HG03097 (cell line): Measurements from ENCODE around the gene C4BPB.

Source experiments
- ATAC-seq: cut with Tn5 transposase; IDR thresholded peaks from one replicate; pipeline ENCODE4 v1.9.1; 2021; ENCODE audit not compliant: unreplicated experiment, low FRiP score

The C4BPB gene

GRCh38 chr1:207058878-207059867, 29.5 kb upstream of the C4BPB start:
- no peak for ATAC-seq

DNA sequence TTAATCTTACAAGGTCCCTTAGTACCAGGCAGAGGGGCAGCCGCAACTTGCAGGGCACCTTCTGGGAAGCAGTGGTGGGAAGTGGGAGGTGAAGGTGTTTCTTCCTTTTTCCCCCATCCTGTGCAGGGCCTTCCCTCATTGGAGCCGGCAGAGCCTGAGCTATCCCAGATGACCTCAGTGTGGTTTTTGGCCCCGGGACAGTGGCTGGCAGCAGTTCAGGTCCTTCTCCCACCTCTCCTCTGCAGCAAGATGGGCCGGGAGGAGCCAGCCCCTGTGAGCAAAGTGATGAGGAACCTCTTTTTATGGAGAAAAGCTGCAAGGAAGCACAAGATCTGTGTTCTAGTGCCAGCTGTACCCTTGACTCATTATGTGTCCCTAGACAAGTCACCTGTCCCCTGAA, 28.8 kb upstream of the C4BPB start:
- ATAC-seq, result no peak

DNA sequence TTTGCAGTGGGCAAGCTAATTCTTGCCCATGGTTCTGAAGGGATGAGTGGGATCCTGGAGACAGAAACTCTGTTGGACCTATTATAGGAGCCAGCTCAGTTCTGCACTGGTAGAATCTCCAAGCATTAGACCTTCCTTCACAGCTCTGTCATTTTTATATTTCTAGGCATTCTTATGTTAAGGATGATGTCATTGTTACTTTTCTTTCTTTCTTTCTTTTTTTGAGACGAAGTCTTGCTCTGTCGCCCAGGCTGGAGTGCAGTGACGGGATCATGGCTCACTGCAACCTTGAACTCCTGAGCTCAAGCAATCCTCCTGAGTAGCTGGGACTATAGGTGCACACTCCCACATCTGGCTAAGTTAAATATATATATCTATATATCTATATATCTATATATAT, 28.1 kb upstream of the C4BPB start:
- no peak for ATAC-seq

DNA sequence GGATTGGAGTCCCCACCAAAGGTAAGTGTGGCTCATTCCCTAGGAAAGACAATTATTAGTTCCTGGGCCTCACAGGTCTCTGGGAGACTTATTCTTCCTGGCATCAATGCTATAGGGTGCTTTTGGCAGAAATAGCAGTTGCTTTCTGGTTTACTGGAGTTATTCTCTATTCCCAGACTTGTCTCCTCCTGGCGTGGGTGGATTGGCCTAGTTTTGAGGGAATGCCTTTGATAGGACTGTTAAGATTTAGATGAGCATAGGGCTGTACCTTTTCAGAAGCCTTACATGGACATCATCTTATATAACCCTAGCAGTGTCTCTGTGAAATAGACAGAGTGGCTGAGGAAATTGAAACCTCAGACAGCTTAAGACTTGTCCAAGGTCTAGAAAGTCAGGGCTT, 26.6 kb upstream of the C4BPB start:
- no peak for ATAC-seq

DNA sequence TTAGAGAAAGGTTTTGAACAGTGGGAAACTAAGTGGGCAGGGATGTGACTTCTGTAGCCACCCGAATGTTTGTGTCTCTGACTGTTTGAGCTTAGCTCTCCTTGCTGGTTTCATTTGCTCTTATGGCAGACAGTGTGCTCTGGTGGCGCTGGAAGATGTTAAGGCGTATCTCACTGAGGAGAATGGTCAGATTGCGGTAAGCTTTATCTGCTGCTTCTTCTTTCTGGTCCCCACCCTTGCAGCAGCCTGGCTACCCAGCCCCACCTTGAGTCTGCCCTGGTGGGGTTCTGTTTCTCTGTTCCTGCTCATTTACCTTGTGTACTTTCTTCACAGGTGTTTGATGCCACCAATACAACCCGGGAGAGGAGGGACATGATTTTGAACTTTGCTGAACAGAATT, 25.6 kb upstream of the C4BPB start:
- no peak for ATAC-seq

DNA sequence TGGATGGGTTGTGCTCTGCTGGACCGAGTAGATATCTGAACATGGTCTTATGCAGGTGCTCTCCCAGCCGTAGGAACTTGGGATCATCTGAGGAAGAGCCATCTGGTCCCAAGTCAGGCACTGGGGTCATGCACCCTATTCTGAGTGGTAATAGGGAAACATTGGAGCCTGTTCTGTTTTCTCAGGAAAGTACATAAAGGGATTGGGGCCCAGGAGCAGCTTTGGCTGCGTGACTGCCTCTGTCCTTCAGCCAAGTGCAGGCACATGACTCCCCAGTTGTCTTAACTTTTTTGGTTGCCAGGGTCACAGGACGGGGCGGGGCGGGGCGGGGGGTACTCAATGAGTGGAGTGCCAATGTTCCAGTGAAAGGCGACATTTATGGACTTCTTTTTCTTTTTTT, 24.1 kb upstream of the C4BPB start:
- ATAC-seq, result no peak

DNA sequence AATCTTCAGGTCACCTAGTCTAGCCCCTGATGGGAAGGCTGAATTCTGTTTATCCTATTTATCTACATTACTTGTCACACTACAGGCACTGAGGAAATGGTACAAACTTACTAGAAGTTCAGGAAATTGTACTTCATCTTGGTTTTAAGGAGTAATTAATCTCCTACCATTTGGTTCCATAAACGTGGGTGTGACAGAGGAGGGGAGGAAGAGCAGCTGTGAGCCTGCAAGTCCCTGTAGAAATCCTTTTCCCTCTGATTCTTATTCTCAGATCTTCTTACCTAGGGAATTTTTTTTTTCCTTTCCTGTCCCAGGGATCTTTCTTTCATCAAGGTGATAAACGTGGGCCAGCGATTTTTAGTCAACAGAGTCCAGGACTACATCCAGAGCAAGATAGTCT, 21.5 kb upstream of the C4BPB start:
- no peak for ATAC-seq

DNA sequence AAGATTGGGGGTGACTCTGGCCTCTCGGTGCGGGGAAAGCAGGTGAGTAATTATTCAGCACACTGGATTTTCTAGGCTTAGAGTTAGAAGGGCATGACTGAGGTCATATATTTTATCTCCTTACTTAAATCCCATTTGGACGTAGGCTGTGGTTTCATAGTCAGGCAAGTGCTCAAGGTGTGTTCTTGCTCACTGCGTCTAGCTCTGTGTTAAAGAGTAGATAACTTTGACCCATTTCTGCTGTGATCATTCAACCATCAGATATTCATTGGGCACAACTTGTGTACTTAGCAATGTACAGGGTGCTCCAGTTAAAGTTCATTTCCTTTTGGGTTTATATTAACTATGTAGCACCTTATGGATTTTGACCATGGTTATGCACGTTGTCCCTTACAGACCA, 21.0 kb upstream of the C4BPB start:
- no peak for ATAC-seq

DNA sequence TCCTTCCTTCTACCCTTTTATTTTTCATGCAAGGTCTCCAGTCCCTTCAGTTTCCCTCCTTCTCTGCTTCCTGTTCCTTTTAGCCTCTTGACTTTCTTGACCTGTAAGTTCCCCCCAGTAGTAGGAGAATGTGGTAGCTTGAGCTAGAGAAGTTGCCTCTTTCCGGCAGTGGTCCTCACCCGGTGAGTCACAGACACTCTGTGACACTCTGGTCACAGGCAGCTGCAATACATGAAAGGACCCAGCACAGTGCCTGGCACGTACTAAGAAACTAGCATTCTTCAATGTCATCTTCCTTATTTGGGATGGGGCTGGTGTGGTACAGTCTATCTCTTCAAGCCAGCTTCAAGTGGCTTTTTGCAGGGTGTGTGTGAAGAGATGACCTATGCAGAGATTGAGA, 19.6 kb upstream of the C4BPB start:
- ATAC-seq, result no peak

- ATAC-seq, result no peak
Observed at GRCh38 chr1:207069858-207070506, 18.7 kb upstream of the C4BPB start.

- ATAC-seq, result no peak
Observed at GRCh38 chr1:207070811-207071210, 17.8 kb upstream of the C4BPB start.

- ATAC-seq, result no peak
Observed at GRCh38 chr1:207071426-207071825, 17.2 kb upstream of the C4BPB start.

- ATAC-seq, result no peak
Observed at GRCh38 chr1:207072233-207072632, 16.4 kb upstream of the C4BPB start.

GRCh38 chr1:207073906-207074820, 14.5 kb upstream of the C4BPB start:
- no peak for ATAC-seq

DNA sequence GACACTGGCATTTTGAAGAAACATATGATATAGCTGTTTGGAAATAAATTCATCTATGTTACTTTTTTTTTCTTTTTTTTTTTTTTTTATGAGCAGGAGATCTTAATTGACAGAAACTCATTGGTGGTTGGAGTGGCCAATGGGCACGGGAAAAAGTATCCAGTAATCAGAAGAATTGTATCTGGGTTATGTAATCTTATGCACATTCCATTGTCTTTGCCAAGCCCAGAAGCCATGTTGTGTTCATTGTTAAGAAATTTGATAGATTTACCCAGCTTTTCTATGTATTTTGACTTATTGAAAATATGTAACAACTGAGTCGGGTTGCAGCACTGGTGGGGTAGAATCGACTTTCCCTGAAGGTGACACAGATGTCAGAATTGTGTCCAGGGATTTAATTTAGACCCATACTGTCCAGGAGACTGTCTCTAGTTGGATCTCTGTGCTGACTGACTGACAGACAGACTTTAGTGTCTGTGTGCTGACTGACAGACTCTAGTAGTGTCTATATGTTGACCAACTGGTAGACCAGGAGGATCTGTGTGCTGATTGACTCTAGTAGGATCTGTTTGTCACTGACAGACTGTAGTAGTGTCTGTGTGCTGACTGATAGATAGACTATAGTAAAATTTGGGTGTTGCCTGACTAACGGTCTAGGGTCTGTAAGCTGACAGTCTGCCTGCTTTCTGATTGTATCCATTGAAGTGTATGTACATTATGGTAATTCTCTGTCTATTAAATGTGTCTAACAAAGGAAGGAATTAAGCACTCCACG, 12.3 kb upstream of the C4BPB start:
- no peak for ATAC-seq

DNA sequence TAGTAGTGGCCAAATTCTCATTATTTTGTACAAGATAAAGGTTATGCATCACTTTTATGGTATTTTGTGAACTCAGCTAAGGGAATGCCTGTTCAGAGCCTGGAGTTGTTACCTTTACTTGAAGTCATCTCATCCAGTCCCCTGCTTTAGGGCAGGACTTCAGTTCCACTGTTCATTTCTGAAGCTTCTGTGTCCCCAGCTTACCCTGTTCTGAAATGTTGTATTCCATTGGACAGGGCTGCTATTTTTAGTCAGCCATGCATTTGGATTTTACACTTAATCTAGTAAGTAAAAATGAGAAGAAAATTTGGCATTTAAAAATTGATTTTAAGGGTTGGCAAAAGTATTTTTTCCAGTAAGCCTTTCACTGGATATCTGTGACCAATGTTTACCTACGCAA, 11.6 kb upstream of the C4BPB start:
- no peak for ATAC-seq

DNA sequence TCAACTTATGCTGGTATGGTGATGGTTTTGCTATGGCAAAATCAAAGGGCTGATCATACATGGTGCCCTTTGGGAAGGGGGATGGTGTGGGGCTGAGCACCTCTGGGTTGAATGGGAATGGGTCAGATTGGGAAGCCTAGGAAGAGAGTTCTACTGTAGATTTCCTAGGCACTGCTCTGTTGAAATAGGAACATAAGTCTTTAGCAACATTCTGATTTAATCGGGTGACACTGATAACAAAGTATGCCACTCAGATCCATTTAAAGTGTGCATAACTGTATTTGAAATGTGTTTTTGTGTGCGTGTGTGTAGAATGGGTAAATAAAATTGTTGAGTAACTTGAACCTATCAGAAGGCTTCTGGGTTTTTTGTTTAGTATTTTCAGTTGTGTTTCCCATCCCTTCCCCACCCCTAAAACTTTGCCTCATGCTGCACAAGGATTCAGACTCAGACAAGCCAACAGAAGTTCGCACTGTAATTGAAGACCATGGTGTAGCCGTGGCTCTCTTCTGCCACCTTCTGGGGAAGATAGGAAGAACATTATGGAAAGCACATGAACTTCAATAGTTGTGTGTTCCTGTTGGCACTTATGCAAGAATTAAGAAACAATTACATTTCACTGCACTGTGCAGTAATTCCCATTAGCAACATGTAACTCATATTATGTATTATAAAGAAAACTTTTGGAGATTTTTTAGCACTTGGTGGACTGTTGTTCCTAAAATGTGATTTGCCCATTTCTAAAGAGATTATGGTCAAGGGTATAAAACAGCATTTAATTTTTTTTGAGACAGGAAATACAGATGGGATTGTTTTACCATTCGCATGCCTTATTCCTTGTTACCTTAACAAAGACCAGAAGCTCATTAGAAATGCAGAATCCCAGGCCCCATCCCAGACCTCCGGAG, 10.9 kb upstream of the C4BPB start:
- no peak for ATAC-seq

- no peak for ATAC-seq
Observed at GRCh38 chr1:207078578-207079132, 10.0 kb upstream of the C4BPB start.

- ATAC-seq, result no peak
Observed at GRCh38 chr1:207079706-207080241, 8.9 kb upstream of the C4BPB start.
